Neural cell (in vitro differentiated cells): ENCODE measurements around the gene CACNA1C. TPM values are rescaled to one million over a fixed set of nuclear protein-coding genes. Genes with fewer than 3 reads are reported as not detected.

ENCODE experiments used
- H2AFZ ChIP-seq: fragments of 200-600, 300-800 bp; sonication (generic), shearing (Covaris generic); 2 replicates; pipeline ENCODE4 v1.6.0; 2014; ENCODE audit warnings: low read depth, mild to moderate bottlenecking, antibody characterized with exemption, low read length, moderate library complexity
- H3F3A ChIP-seq: fragments of 200-600 bp; shearing (Covaris generic); 2 replicates; pipeline ENCODE4 v1.6.1; 2016; ENCODE audit warnings: mild to moderate bottlenecking, moderate library complexity, mixed read lengths, antibody characterized with exemption, low read length; ENCODE audit not compliant: insufficient read depth, poor library complexity, severe bottlenecking
- H3K27ac ChIP-seq: fragments of 200-600, 300-800 bp; sonication (generic), shearing (Covaris generic); 2 replicates; pipeline ENCODE4 v1.5.1; 2014; ENCODE audit warnings: mild to moderate bottlenecking, low read length, moderate library complexity
- H3K27me3 ChIP-seq: fragments of 300-800, 200-600 bp; sonication (generic), shearing (Covaris generic); 2 replicates; pipeline ENCODE4 v1.6.0; 2014; ENCODE audit warnings: mild to moderate bottlenecking, low read depth, low read length, moderate library complexity; ENCODE audit not compliant: insufficient read depth
- H3K36me3 ChIP-seq: fragments of 300-800, 200-600 bp; sonication (generic), shearing (Covaris generic); 2 replicates; pipeline ENCODE4 v1.5.1; 2014; ENCODE audit warnings: mild to moderate bottlenecking, antibody characterized with exemption, low read length, moderate library complexity; ENCODE audit not compliant: insufficient read depth
- H3K4me2 ChIP-seq: fragments of 300-800, 200-600 bp; sonication (generic), shearing (Covaris generic); 2 replicates; pipeline ENCODE4 v1.6.0; 2014; ENCODE audit warnings: mild to moderate bottlenecking, low read length
- H3K4me3 ChIP-seq: fragments of 300-800, 200-600 bp; sonication (generic), shearing (Covaris generic); 2 replicates; pipeline ENCODE4 v1.5.1; 2014; ENCODE audit warnings: mild to moderate bottlenecking, low read length, moderate library complexity
- H3K79me2 ChIP-seq: fragments of 200-600 bp; shearing (Covaris generic); replicated peaks from 2 replicates; pipeline ENCODE4 v1.6.0; 2014; ENCODE audit warnings: mild to moderate bottlenecking, low read length, moderate library complexity; ENCODE audit not compliant: insufficient read depth
- H3K9ac ChIP-seq: fragments of 300-800, 200-600 bp; sonication (generic), shearing (Covaris generic); 2 replicates; pipeline ENCODE4 v1.6.1; 2016; ENCODE audit warnings: mild to moderate bottlenecking, low read length, mixed read lengths
- H3K9me2 ChIP-seq: fragments of 200-600 bp; shearing (Covaris generic); 2 replicates; pipeline ENCODE4 v1.6.1; 2016; ENCODE audit warnings: mild to moderate bottlenecking, low read length, mixed read lengths; ENCODE audit not compliant: insufficient read depth
- H3K9me3 ChIP-seq: fragments of 200-600, 300-800 bp; sonication (generic), shearing (Covaris generic); 2 replicates; pipeline ENCODE4 v1.6.1; 2016; ENCODE audit warnings: mild to moderate bottlenecking, mixed run types, low read length, moderate library complexity, mixed read lengths
- H4K20me1 ChIP-seq: fragments of 200-600 bp; shearing (Covaris generic); 2 replicates; pipeline ENCODE4 v1.6.1; 2016; ENCODE audit warnings: mild to moderate bottlenecking, mixed run types; ENCODE audit not compliant: insufficient read depth
- CTCF ChIP-seq: fragments of 450-650 bp; IDR thresholded peaks from 2 replicates; pipeline ENCODE4 v1.5.1; 2014; ENCODE audit warnings: antibody characterized with exemption, mild to moderate bottlenecking, moderate library complexity; ENCODE audit not compliant: poor library complexity, severe bottlenecking
- EP300 ChIP-seq: fragments of 450-650 bp; conservative IDR thresholded peaks from 2 replicates; pipeline ENCODE4 v1.6.1; 2014; ENCODE audit warnings: antibody characterized with exemption, mild to moderate bottlenecking, moderate library complexity; ENCODE audit not compliant: poor library complexity, severe bottlenecking
- EZH2 ChIP-seq: fragments of 200-600, 300-800 bp; shearing (Covaris generic), sonication (generic); IDR thresholded peaks from 2 replicates; pipeline ENCODE4 v1.6.1; 2014; ENCODE audit warnings: antibody characterized with exemption, low read length, borderline replicate concordance, mild to moderate bottlenecking; ENCODE audit not compliant: insufficient read depth, poor library complexity, severe bottlenecking
- MXI1 ChIP-seq: fragments of 450-650 bp; conservative IDR thresholded peaks from 2 replicates; pipeline ENCODE4 v1.6.1; 2014; ENCODE audit warnings: antibody characterized with exemption, mild to moderate bottlenecking; ENCODE audit not compliant: poor library complexity, severe bottlenecking
- POLR2AphosphoS5 ChIP-seq: IDR thresholded peaks from 2 replicates; pipeline ENCODE4 v1.6.1; 2012
- RAD21 ChIP-seq: fragments of 450-650 bp; conservative IDR thresholded peaks from 2 replicates; pipeline ENCODE4 v1.6.1; 2014; ENCODE audit warnings: antibody characterized with exemption, mild to moderate bottlenecking, moderate library complexity
- REST ChIP-seq: IDR thresholded peaks from 2 replicates; pipeline ENCODE4 v1.6.1; 2012; ENCODE audit warnings: borderline replicate concordance
- SMC3 ChIP-seq: fragments of 450-650 bp; conservative IDR thresholded peaks from 2 replicates; pipeline ENCODE4 v1.6.1; 2014; ENCODE audit warnings: antibody characterized with exemption, mild to moderate bottlenecking, moderate library complexity; ENCODE audit not compliant: poor library complexity
- TAF1 ChIP-seq: IDR thresholded peaks from 2 replicates; pipeline ENCODE4 v1.6.1; 2012; ENCODE audit warnings: low read depth
- polyA plus RNA-seq: library from polyadenylated mRNA; depleted of rRNA; stranded (reverse); fragments of >200 nt; gene quantifications from 2 replicates; pipeline ENCODE4 v1.2.3, GENCODE V29; 2014

CACNA1C gene
- polyA plus RNA-seq, 1 donor from 2014 or later, result 9.7 TPM

- no peaks in the 10 kb centered on the region for H3K27me3 ChIP-seq
These were observed 73.1 kb downstream of the CACNA1C start for GRCh38 chr12:2125651-2126522.

More at GRCh38 chr12:2125651-2126522, 73.1 kb downstream of the CACNA1C start:
- H2AFZ ChIP-seq, result no peak overlapping the region
- no peaks in the 10 kb centered on the region for H3K36me3 ChIP-seq
- no peaks in the 10 kb centered on the region for H4K20me1 ChIP-seq
- H3K79me2 ChIP-seq, result no peaks in the 10 kb centered on the region
- no peak overlapping the region for H3K27ac ChIP-seq
- no peaks in the 10 kb centered on the region for H3K9me3 ChIP-seq
- no peak overlapping the region for H3K4me2 ChIP-seq
- no peak overlapping the region for H3K4me3 ChIP-seq
- no peaks in the 10 kb centered on the region for H3F3A ChIP-seq
- no peak for TF ChIP-seq EP300
- TF ChIP-seq SMC3, result no peak
- no peak for TF ChIP-seq CTCF
- no peak for TF ChIP-seq RAD21
- no peak for TF ChIP-seq EZH2
- TF ChIP-seq TAF1, result no peak
- TF ChIP-seq MXI1, result no peak
- no peak for TF ChIP-seq POLR2AphosphoS5
- no peak for TF ChIP-seq REST
- H3K9ac ChIP-seq, result no peak overlapping the region
- no peaks in the 10 kb centered on the region for H3K9me2 ChIP-seq
